HPDE6-E6E7 (cell line): Measurements from ENCODE around the gene INAFM1.

Experiments
- DNase-seq: peaks from one replicate; pipeline ENCODE4 v3.0.0; 2011; ENCODE audit warnings: missing footprints; ENCODE audit errors: extremely low spot score

The INAFM1 gene

GRCh38 chr19:47274071-47274890, at the start of gene INAFM1:
INAFM1 (plus strand) TSS chr19:47274885; CDS start chr19:47274920, 35 bp downstream.
- DNase-seq: peak; percentile 96

- DNase-seq: peak; percentile 76
Observed at GRCh38 chr19:47225746-47226425, 48.8 kb upstream of the INAFM1 start.

GRCh38 chr19:47226426-47227351, 48.0 kb upstream of the INAFM1 start:
- no peak for DNase-seq

- DNase-seq: peak; percentile 69
Observed at GRCh38 chr19:47227352-47228167, 47.1 kb upstream of the INAFM1 start.

- no peak for DNase-seq
Observed at GRCh38 chr19:47228168-47228936, 46.3 kb upstream of the INAFM1 start.

GRCh38 chr19:47228937-47229675, 45.6 kb upstream of the INAFM1 start:
- DNase-seq: no peak

GRCh38 chr19:47229676-47230053, 45.0 kb upstream of the INAFM1 start:
- DNase-seq: no peak

- DNase-seq: no peak
Observed at GRCh38 chr19:47230054-47230920, 44.4 kb upstream of the INAFM1 start.

GRCh38 chr19:47230921-47231214, 43.8 kb upstream of the INAFM1 start, which contains the start of gene BBC3:
BBC3 (minus strand) TSS chr19:47231199; CDS start chr19:47228431, 2,768 bp downstream.
- no peak for DNase-seq

GRCh38 chr19:47231215-47232054, 43.2 kb upstream of the INAFM1 start:
- DNase-seq: no peak

GRCh38 chr19:47232422-47233211, 42.1 kb upstream of the INAFM1 start:
- no peak for DNase-seq

GRCh38 chr19:47236072-47236675, 38.5 kb upstream of the INAFM1 start:
- DNase-seq: no peak

- no peak for DNase-seq
Observed at GRCh38 chr19:47239152-47239551, 35.5 kb upstream of the INAFM1 start.

GRCh38 chr19:47239610-47240296, 34.9 kb upstream of the INAFM1 start:
- DNase-seq: no peak

GRCh38 chr19:47240556-47240955, 34.1 kb upstream of the INAFM1 start:
- DNase-seq: no peak
